ENCODE results near the gene MICALL2.

DNA sequence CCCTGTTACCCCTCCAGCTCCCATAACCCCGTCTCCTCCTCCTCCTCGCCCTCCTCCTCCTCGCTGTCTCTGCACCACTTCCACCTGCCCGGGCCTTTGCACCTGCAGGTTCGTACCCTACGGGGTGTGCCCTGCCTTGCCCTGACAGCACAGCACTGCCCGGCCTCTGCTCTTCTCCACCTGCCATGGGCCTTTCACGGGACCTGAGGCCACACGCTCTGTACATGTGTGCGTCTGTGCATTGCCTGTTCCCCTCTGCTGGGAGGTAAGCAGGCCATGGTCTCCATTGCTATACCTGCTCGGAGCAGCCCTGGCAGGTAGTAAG is 40.0 kb downstream of the MICALL2 start:
- TF ChIP-seq CTCF (IDR thresholded peaks at IDR 0.05) = no peak
- no peak for TF ChIP-seq POLR2A (IDR thresholded peaks at IDR 0.05)

Data from body of pancreas (tissue), 4 donors.